GM10266 (cell line): ENCODE measurements around the gene AMZ1.

Experiments
- DNase-seq: peaks from one replicate; pipeline ENCODE4 v3.0.0; 2012; ENCODE audit errors: extremely low spot score
- CTCF ChIP-seq: IDR thresholded peaks from 2 replicates; pipeline ENCODE4 v1.5.1; 2012; ENCODE audit warnings: mild to moderate bottlenecking, low read depth; ENCODE audit not compliant: control insufficient read depth, insufficient read depth; ENCODE audit errors: missing control alignments

Gene AMZ1

GRCh38 chr7:2711895-2712675, 24.1 kb downstream of the AMZ1 start:
- DNase-seq, result no peak
- no peak for TF ChIP-seq CTCF

- no peak for TF ChIP-seq CTCF
- DNase-seq, result no peak
Observed at GRCh38 chr7:2713370-2713769, 25.4 kb downstream of the AMZ1 start.

- DNase-seq, result no peak
- TF ChIP-seq CTCF, result no peak
Observed at GRCh38 chr7:2713978-2714377, 26.0 kb downstream of the AMZ1 start.

- no peak for DNase-seq
- TF ChIP-seq CTCF, result no peak
Observed at GRCh38 chr7:2714636-2715035, 26.6 kb downstream of the AMZ1 start.

GRCh38 chr7:2715341-2716231, 27.6 kb downstream of the AMZ1 start:
- DNase-seq, result peak; percentile 68

GRCh38 chr7:2716488-2716887, 28.5 kb downstream of the AMZ1 start:
- DNase-seq, result no peak
- TF ChIP-seq CTCF, result no peak

More at GRCh38 chr7:2715341-2716231, 27.6 kb downstream of the AMZ1 start:
- no peak for TF ChIP-seq CTCF

GRCh38 chr7:2716906-2717292, 28.9 kb downstream of the AMZ1 start:
- no peak for DNase-seq
- no peak for TF ChIP-seq CTCF
